Gastrocnemius medialis (tissue), 4 donors: ENCODE data around the gene TTPAL.

Experiments
- POLR2A ChIP-seq, 2 donors: fragments of 450-650 bp; IDR thresholded peaks; one replicate each; pipeline ENCODE4 v1.6.1; 2017; ENCODE audit warnings: antibody characterized with exemption in 2 of 2, mild to moderate bottlenecking in 2 of 2, moderate library complexity in 2 of 2
- TF ChIP-seq, protein P1 (sequence below), 5 experiments: fragments of 450-650 bp in 3 of 5; fragments of 200-600 bp in 2 of 5; sonication (generic) in 2 of 5; IDR thresholded peaks in 4 of 5; conservative IDR thresholded peaks in 1 of 5; 1 replicate in 4 of 5; 2 replicates in 1 of 5; pipeline ENCODE4 v1.5.1; 2016 to 2019; ENCODE audit warnings: antibody characterized with exemption in 5 of 5, mild to moderate bottlenecking in 3 of 5, moderate library complexity in 3 of 5

GRCh38 chr20:44465001-44465560 is 10.6 kb upstream of the TTPAL start:
- TF ChIP-seq, protein P1, sequence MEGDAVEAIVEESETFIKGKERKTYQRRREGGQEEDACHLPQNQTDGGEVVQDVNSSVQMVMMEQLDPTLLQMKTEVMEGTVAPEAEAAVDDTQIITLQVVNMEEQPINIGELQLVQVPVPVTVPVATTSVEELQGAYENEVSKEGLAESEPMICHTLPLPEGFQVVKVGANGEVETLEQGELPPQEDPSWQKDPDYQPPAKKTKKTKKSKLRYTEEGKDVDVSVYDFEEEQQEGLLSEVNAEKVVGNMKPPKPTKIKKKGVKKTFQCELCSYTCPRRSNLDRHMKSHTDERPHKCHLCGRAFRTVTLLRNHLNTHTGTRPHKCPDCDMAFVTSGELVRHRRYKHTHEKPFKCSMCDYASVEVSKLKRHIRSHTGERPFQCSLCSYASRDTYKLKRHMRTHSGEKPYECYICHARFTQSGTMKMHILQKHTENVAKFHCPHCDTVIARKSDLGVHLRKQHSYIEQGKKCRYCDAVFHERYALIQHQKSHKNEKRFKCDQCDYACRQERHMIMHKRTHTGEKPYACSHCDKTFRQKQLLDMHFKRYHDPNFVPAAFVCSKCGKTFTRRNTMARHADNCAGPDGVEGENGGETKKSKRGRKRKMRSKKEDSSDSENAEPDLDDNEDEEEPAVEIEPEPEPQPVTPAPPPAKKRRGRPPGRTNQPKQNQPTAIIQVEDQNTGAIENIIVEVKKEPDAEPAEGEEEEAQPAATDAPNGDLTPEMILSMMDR (IDR thresholded peaks at IDR 0.05 in 4 of 5, conservative IDR thresholded peaks at IDR 0.05 in 1 of 5) = no peak
- TF ChIP-seq POLR2A (IDR thresholded peaks at IDR 0.05) = no peak
